ENCODE measurements around the gene GSTM3.
"Not testable (repeated sequence)": the region's sequence is repeated elsewhere in the genome, so short reads cannot be mapped to it uniquely, and the experiment has no call there.

GSTM3 gene

DNA sequence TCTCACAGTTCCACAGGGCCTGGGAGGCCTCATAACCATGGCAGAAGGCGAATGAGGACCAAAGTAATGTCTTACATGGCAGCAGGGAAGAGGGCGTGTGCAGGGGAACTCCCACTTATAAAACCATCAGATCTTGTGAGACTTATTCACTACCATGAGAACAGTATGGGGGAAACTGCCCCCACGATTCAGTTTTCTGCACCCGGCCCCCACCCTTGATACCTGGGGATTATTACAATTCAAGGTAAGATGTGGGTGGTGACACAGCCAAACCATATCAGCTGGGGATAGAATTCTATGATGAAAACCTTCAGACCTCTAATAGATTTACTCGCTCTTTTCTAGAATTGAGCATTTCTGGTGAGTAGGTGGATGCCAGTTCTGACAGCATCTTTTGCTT lies 46.4 kb downstream of the GSTM3 start:
- DNase-seq, result not testable (repeated sequence)

DNA sequence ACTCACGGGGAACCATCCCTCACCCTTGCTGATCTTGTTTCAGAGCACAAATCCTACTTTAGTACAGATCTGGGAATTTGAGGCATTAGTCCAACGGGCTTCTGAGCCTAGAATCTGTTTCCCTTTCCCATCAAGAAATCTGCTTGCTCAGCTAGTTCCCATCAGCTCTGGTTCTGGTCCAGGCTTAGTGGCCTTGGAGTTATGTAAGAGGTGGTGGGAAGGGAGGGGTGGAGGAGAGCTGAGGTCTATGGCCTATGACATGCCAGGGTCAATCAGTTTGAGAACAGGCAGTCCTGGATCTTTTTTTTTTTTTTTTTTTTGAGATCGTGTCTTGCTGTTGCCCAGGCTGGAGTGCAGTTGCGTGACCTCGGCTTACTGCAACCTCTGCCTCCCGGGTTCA lies 49.1 kb downstream of the GSTM3 start:
- DNase-seq, result no peak

- no peak for DNase-seq
These were observed 50.9 kb downstream of the GSTM3 start for GRCh38 chr1:109689844-109690405.

- DNase-seq, result no peak
These were observed 53.0 kb downstream of the GSTM3 start, which contains the start of gene GSTM1 for GRCh38 chr1:109687641-109688499. TSS of gene GSTM1 (plus strand) at chr1:109687817. CDS start at chr1:109687874, 57 bp downstream.

DNA sequence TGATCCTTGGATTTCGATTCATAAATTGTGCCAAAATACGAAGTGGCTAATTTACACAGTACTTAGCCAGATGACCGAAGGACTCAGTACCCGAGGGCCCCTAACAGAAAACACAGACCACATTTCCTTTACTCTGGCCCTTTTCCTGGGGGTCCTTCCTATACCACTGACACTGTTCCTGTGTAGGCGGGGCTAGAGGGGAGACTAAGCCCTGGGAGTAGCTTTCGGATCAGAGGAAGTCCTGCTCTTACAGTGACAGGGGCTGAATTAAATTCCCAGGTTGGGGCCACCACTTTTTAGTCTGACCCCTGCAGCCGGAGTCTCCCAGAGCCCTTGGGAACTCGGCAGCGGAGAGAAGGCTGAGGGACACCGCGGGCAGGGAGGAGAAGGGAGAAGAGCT lies 53.7 kb downstream of the GSTM3 start:
- DNase-seq, result not testable (repeated sequence)

GRCh38 chr1:109685890-109686289 lies 54.9 kb downstream of the GSTM3 start:
- not testable (repeated sequence) for DNase-seq

GRCh38 chr1:109685399-109685798 lies 55.4 kb downstream of the GSTM3 start:
- DNase-seq, result not testable (repeated sequence)

DNA sequence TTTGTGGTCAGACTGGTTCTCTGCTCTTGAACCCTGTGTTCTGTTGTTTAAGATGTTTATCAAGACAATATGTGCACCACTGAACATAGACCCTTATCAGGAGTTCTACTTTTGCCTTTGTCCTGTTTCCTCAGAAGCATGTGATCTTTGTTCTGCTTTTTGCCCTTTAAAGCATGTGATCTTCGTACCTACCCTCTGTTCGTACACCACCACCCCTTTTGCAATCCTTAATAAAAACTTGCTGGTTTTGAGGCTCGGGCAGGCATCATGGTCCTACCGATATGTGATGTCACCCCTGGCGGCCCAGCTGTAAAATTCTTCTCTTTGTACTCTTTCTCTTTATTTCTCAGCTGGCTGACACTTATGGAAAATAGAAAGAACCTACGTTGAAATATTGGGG lies 56.1 kb downstream of the GSTM3 start:
- not testable (repeated sequence) for DNase-seq
